HFFc6 (cell line): Measurements from ENCODE around the gene PHF14. TPM values are rescaled to one million over a fixed set of nuclear protein-coding genes. Genes with fewer than 3 reads are reported as not detected.

Experiments used
- DNase-seq: peaks from one replicate; pipeline ENCODE4 v3.0.0-alpha.2; 2018
- H3K27ac Mint-ChIP-seq: 2 replicates; pipeline ENCODE4 v1.8.0; 2020; ENCODE audit warnings: mild to moderate bottlenecking, mixed read lengths
- H3K27me3 Mint-ChIP-seq: 2 replicates; pipeline ENCODE4 v1.8.0; 2021; ENCODE audit warnings: mild to moderate bottlenecking, moderate library complexity, mixed read lengths; ENCODE audit not compliant: insufficient read depth
- H3K36me3 Mint-ChIP-seq: 2 replicates; pipeline ENCODE4 v1.8.0; 2021; ENCODE audit warnings: low read depth, mixed read lengths
- H3K4me1 Mint-ChIP-seq: 2 replicates; pipeline ENCODE4 v1.8.0; 2020; ENCODE audit warnings: low read depth, mixed read lengths
- H3K4me3 Mint-ChIP-seq: 2 replicates; pipeline ENCODE4 v1.8.0; 2020; ENCODE audit warnings: mild to moderate bottlenecking, moderate library complexity, mixed read lengths
- H3K9me3 Mint-ChIP-seq: 2 replicates; pipeline ENCODE4 v1.8.0; 2020; ENCODE audit warnings: mild to moderate bottlenecking, mixed read lengths
- total RNA-seq, 6 experiments: library from RNA; stranded (reverse); fragmentation: NEBNext Ultra II Directional; extraction: Animal tissue kit (Norgen Biotek cat#: 25700); gene quantifications; 2 replicates in 1 of 6; 3 replicates in 5 of 6; pipeline ENCODE4 v1.2.3, GENCODE V29; 2021
- TF ChIP-seq, protein P1 (sequence below): fragments of 200-600 bp; sonication (generic); IDR thresholded peaks from 2 replicates; pipeline ENCODE4 v1.5.0; 2021; ENCODE audit warnings: antibody characterized with exemption, mild to moderate bottlenecking

Gene PHF14
- total RNA-seq, 6 experiments from 2014 or later: 11.4 to 15.8 (median 13.3) TPM

DNA sequence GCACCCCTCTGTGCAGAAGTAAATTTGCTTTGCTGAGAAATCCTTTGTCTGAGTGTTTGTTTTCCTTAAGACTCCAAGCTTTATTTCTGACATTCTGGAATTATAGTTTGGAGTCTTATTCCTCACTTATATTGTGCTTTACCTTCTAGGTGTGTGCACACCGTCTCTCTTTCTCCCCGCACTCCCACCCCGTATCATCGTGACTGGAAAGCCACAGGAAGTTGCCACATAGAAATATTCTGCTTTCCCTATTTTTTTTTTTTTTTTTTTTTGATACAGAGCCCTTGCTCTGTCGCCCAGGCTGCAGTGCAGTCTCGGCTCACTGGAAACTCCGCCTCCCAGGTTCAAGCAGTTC lies 109.5 kb downstream of the PHF14 start:
- peaks cover 7% of the 10 kb centered on the region for H3K9me3 Mint-ChIP-seq
- TF ChIP-seq, protein P1, sequence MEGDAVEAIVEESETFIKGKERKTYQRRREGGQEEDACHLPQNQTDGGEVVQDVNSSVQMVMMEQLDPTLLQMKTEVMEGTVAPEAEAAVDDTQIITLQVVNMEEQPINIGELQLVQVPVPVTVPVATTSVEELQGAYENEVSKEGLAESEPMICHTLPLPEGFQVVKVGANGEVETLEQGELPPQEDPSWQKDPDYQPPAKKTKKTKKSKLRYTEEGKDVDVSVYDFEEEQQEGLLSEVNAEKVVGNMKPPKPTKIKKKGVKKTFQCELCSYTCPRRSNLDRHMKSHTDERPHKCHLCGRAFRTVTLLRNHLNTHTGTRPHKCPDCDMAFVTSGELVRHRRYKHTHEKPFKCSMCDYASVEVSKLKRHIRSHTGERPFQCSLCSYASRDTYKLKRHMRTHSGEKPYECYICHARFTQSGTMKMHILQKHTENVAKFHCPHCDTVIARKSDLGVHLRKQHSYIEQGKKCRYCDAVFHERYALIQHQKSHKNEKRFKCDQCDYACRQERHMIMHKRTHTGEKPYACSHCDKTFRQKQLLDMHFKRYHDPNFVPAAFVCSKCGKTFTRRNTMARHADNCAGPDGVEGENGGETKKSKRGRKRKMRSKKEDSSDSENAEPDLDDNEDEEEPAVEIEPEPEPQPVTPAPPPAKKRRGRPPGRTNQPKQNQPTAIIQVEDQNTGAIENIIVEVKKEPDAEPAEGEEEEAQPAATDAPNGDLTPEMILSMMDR: no peak
- H3K4me1 Mint-ChIP-seq: peaks cover 9% of the 10 kb centered on the region
- H3K27me3 Mint-ChIP-seq: peaks cover 3% of the 10 kb centered on the region; the same call in 1 of the 2 replicates
- peak overlapping the region; percentile 89 for H3K27ac Mint-ChIP-seq
- no peak overlapping the region for H3K4me3 Mint-ChIP-seq
- DNase-seq: no peak
- H3K36me3 Mint-ChIP-seq: peaks cover 11% of the 10 kb centered on the region

DNA sequence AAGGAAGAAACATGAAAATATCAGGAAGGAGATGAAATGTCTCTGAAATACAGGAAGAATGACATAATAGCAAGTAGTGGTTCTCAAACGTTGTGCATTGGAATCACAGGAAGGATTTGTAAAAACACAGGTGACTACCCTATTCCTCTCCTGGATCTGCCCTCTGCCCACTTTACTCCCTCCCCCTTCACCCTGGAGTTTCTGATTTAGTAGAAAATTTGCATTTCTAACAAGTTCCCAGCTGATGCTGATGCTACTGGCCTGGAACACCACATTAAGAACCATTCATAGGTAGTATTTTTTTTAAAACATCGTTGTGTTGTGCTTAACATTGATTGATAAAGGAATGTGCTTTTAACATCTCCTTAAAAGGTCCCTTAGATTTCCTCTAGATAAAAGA lies 130.9 kb downstream of the PHF14 start:
- TF ChIP-seq, protein P1: no peak
- no peak for DNase-seq
- Mint-ChIP-seq H3K27me3 (no peaks in the 10 kb centered on the region), H3K9me3 (no peaks in the 10 kb centered on the region), H3K4me3 (no peak overlapping the region), H3K4me1 (no peaks in the 10 kb centered on the region), H3K36me3 (no peaks in the 10 kb centered on the region), H3K27ac (no peak overlapping the region)

DNA sequence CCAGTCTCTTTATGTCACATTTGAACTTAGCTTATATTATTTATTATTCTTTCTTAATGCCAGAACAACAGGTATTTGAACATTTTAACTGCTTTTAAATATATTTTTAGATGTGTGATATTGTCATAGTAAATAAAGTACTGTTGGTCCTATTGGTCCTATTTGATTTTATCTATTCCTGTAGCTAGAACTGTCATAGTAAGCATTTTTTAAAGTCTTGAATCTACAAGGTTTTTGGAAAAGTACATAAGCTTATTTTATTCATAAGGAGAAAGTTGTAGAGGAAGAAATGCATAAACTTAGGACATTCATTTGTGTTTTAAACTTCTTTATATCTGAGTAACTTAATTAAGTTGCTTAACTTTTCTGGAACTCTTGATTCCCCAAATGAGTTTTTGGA lies 136.0 kb downstream of the PHF14 start:
- Mint-ChIP-seq H3K36me3 (no peaks in the 10 kb centered on the region), H3K27ac (no peak overlapping the region), H3K4me3 (no peak overlapping the region), H3K9me3 (no peaks in the 10 kb centered on the region), H3K4me1 (no peaks in the 10 kb centered on the region), H3K27me3 (no peaks in the 10 kb centered on the region)
- no peak for DNase-seq
- TF ChIP-seq, protein P1: no peak

GRCh38 chr7:11120068-11120664 lies 146.5 kb downstream of the PHF14 start:
- H3K27ac Mint-ChIP-seq: no peak overlapping the region
- no peaks in the 10 kb centered on the region for H3K27me3 Mint-ChIP-seq
- DNase-seq: no peak
- H3K36me3 Mint-ChIP-seq: peaks cover 7% of the 10 kb centered on the region; the same call in 1 of the 2 replicates
- peaks cover 17% of the 10 kb centered on the region for H3K4me1 Mint-ChIP-seq
- H3K9me3 Mint-ChIP-seq: no peaks in the 10 kb centered on the region
- TF ChIP-seq, protein P1: no peak
- H3K4me3 Mint-ChIP-seq: no peak overlapping the region

DNA sequence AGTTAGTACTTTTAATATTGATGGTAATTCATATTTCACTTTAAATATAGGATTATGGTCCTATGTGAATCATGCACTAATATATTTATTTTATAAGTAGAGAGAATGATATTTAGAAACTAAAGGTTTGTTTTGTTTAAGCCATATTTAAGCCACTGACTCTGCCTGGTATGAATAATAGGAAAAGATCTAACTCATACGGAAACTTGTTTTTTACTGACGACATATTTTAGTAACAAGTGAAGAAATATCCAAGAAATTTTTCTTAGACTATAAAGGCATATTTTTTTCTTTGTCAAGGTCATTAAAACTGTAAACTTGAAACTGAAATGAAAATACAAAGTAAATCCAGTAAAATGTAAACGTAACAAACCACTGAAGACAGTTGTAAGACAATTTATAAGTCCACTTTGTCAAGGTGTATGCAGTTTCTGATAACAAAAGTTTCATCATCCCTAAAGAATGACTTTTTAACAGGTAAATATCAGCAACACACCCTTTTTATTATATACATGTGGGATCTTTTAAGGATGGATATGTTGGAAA lies 147.1 kb downstream of the PHF14 start:
- Mint-ChIP-seq H3K36me3 (peaks cover 7% of the 10 kb centered on the region; the same call in 1 of the 2 replicates), H3K4me1 (peaks cover 11% of the 10 kb centered on the region)

More for the DNA sequence above, 147.1 kb downstream of the PHF14 start:
- Mint-ChIP-seq H3K9me3 (no peaks in the 10 kb centered on the region), H3K27ac (no peak overlapping the region), H3K4me3 (no peak overlapping the region), H3K27me3 (no peaks in the 10 kb centered on the region)
- TF ChIP-seq, protein P1: no peak
- DNase-seq: no peak
